GM21390 (cell line): ENCODE results near the gene NUSAP1.
"Not testable (repeated sequence)": the region's sequence is repeated elsewhere in the genome, so short reads cannot be mapped to it uniquely, and the experiment has no call there.

ENCODE experiments used
- ATAC-seq: cut with Tn5 transposase; IDR thresholded peaks from one replicate; pipeline ENCODE4 v1.9.1; 2021; ENCODE audit not compliant: unreplicated experiment

Gene NUSAP1, protein sequence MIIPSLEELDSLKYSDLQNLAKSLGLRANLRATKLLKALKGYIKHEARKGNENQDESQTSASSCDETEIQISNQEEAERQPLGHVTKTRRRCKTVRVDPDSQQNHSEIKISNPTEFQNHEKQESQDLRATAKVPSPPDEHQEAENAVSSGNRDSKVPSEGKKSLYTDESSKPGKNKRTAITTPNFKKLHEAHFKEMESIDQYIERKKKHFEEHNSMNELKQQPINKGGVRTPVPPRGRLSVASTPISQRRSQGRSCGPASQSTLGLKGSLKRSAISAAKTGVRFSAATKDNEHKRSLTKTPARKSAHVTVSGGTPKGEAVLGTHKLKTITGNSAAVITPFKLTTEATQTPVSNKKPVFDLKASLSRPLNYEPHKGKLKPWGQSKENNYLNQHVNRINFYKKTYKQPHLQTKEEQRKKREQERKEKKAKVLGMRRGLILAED

GRCh38 chr15:41332194-41333025 is at the start of gene NUSAP1, which contains the start of gene OIP5:
Gene NUSAP1 (plus strand): TSS chr15:41332881. CDS start chr15:41332958, 77 bp downstream.
Gene OIP5 (minus strand): TSS chr15:41332591. CDS start chr15:41332561, 30 bp downstream.
- ATAC-seq = peak; percentile 80

DNA sequence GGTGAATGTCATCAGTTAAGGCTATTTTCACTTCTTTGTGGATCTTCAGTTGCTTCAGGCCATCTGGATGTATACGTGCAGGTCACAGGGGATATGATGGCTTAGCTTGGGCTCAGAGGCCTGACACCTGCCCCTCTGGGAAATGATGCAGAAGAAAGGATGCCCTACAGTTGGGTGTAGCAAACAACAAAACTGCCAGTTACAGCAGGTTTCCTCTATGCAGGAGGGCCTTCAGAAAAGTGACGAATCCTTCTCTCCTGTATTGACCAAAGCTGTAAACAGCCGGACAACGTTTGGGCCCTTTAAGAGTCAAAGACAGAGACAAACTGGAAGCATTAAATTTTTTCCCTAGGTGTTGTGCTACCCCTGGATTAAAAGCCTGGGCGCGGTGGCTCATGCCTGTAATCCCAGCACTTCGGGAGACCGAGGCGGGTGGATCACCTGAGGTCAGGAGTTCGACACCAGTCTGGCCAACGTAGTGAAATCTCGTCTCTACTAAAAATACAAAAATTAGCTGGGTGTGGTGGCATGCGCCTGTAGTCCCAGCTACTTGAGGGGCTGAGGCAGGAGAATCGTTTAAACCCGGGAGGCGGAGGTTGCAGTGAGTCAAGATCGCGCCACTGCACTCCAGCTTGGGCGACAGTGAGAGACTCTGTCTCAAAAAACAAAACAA is 49.6 kb upstream of the NUSAP1 start:
- not testable (repeated sequence) for ATAC-seq

DNA sequence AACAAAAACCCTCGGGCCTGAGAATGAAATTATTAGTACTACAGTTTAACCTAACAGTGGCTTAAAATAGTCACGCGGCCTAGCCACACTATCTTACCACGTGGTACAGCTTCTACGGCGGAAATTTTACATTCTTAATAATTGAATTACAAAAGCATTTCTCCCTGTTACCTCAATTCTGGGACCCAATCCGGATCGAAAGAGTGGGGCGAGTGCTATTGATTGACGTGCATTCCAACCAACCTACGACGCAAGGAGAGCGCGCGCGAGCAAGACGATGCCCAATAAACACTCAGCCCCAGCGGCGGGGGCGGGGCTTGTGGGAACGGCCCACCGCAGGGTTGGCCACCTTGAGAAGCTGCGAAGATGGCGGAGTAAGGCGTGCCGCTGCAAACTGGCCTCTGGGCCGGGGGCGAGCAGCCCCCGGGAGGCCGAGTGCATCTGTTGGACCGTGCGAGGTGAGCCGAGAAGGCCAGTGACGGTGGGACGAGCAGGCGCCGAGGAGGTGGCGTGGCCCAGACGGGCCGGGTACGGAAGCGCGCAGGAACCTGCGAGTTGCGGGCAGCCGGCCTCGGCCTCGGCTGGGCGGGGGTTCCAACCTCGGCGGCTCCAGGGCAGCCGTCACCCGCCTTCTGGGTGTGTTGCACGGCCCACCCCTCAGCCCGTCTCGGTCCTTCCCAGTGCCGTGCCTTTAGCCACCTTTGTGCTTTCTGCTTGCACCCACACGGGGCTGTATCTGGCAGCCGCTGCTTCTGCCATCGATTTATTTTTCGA is 48.8 kb upstream of the NUSAP1 start:
- ATAC-seq = peak; percentile 96

- ATAC-seq = no peak
These were observed 48.1 kb upstream of the NUSAP1 start for GRCh38 chr15:41284427-41285177.

GRCh38 chr15:41285285-41285684 is 47.4 kb upstream of the NUSAP1 start:
- no peak for ATAC-seq

- no peak for ATAC-seq
These were observed 45.9 kb upstream of the NUSAP1 start for GRCh38 chr15:41286665-41287333.

GRCh38 chr15:41288464-41288863 is 44.2 kb upstream of the NUSAP1 start:
- no peak for ATAC-seq

GRCh38 chr15:41289953-41290352 is 42.7 kb upstream of the NUSAP1 start:
- no peak for ATAC-seq

DNA sequence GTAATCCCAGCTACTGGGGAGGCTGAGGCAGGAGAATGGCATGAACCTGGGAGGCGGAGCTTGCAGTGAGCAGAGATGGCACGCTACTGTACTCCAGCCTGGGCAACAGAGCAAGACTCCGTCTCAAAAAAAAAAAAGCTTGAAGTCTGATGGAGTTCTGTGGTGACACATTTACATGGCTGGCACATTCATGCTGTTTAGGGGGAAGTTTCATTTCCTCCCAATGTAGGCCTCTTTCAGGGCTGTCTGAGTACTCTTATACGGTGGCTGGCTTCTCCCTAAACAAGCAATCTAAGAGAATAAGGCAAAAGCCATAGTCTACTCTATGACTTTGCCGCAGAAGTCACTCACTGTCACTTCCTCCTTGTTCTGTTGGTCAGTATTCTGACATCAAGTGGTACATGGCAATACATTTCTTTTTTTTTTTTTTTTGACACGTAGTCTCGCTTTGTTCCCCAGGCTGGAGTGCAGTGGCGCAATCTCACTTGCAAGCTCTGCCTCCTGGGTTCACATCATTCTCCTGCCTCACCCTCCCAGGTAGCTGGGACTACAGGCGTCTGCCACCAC is 41.5 kb upstream of the NUSAP1 start:
- ATAC-seq = peak; percentile 72

- no peak for ATAC-seq
These were observed 40.2 kb upstream of the NUSAP1 start for GRCh38 chr15:41292521-41292920.

DNA sequence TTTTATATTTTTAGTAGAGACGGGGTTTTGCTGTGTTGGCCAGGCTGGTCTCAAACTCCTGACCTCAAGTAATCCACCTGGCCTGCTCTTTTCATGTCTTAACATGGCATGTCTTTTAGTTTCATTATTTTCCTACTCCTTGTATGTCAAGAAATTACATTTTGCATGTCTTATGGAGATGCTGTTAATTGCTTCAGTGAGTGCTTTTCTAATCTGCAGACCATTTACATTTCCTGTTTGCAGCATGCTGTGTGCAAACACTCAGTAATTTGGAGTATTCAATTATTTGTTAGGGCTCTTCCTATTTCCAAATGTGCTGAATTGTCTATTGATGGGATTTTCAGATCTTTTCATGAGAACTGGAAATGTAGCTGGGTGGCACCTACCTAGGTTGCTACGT is 31.5 kb upstream of the NUSAP1 start:
- ATAC-seq = not testable (repeated sequence)

GRCh38 chr15:41301587-41301986 is 31.1 kb upstream of the NUSAP1 start:
- no peak for ATAC-seq

GRCh38 chr15:41304149-41304770 is 28.4 kb upstream of the NUSAP1 start:
- no peak for ATAC-seq

DNA sequence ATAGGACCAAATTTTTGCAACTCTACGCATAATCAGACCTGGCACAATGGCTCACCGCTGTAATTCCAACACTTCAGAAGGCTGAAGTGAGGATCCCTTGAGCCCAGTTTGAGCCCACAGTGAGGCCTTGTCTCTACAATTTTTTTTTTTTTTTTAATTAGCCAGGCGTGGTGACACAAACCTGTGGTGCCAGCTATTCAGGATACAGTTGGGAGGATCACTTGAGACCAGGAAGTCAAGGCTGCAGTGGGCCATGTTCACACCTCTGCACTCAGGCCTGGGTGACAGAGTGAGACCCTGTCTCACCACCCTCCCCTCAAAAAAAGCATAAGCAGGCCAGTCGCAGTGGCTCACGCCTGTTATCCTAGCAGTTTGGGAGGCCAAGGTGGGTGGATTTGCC is 25.0 kb upstream of the NUSAP1 start:
- no peak for ATAC-seq

DNA sequence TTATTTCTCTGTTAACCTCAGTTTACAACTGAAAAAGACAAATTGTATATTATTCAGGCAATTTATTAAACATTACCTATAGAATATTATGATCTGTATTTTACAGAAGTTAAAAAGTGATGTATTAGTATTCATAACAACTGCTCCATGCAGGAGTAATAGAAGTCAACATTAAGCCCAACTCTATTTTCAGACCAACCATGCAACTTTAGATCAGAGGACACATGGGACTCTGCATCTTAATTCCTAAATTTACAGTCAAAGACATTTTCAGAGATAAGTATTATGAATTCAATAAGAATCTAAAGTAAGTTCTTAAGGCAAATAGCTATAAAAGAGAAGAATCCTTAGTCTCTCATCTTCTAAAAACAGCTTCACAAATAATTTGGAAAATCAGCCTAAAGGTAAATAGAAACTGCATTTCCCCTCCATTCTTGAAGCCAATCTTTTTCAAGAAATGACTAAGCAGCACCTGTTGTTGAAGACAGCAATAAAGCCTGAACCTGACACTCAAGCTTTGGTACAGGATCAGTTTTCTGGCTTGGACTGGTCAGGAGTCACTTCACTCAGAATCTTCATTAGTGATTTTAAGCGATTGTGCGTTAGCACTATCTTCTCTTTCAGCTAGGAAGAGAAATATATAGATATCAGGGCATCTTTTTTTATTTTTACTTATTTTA is 23.3 kb upstream of the NUSAP1 start:
- ATAC-seq = no peak

- not testable (repeated sequence) for ATAC-seq
These were observed 11.8 kb upstream of the NUSAP1 start for GRCh38 chr15:41320805-41321330.

DNA sequence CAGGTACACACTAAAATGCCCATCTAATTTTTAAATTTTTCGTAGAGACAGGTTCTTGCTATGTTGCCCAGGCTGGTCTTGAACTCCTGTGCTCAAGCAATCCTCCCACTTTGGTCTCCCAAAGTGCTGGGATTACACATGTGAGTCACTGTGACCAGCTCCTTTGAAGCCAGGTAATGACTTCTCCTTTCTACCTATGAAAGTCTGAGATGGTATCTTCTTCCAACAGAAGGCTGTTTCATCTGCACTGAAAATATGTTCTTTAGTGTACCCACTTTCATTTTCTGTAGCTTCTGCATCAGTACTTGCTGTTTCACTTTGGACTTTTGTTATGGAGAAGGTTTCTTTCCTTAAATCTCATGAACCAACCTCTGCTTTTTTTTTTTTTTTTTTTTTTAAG is 9.1 kb upstream of the NUSAP1 start:
- no peak for ATAC-seq

DNA sequence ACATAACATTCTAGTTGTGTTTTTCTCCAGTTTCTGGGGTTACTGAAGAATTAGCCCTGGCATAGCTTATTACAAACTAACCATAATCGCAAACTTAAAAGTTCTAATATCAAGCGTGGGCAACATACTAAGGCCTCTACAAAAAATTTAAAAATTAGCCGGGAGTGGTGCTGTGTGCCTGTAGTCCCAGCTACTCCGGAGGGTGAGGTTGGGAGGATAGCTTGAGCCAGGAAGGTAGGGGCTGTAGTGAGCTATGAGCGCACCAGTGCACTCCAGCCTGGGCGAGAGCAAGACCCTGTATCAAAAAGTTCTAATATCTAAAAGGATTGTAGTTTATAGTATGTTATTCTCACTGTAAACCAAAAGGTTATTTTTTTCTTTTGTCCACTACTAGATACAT is 1.4 kb upstream of the NUSAP1 start:
- no peak for ATAC-seq
